IPS-11a (cell line): ENCODE results near the gene PLAGL1.
"Not testable (repeated sequence)": the region's sequence is repeated elsewhere in the genome, so short reads cannot be mapped to it uniquely, and the experiment has no call there.

Experiments
- H3K4me3 ChIP-seq: one replicate; pipeline ENCODE4 v1.5.1; 2013; ENCODE audit warnings: low read depth, low read length, control low read depth

PLAGL1 gene, protein sequence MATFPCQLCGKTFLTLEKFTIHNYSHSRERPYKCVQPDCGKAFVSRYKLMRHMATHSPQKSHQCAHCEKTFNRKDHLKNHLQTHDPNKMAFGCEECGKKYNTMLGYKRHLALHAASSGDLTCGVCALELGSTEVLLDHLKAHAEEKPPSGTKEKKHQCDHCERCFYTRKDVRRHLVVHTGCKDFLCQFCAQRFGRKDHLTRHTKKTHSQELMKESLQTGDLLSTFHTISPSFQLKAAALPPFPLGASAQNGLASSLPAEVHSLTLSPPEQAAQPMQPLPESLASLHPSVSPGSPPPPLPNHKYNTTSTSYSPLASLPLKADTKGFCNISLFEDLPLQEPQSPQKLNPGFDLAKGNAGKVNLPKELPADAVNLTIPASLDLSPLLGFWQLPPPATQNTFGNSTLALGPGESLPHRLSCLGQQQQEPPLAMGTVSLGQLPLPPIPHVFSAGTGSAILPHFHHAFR

DNA sequence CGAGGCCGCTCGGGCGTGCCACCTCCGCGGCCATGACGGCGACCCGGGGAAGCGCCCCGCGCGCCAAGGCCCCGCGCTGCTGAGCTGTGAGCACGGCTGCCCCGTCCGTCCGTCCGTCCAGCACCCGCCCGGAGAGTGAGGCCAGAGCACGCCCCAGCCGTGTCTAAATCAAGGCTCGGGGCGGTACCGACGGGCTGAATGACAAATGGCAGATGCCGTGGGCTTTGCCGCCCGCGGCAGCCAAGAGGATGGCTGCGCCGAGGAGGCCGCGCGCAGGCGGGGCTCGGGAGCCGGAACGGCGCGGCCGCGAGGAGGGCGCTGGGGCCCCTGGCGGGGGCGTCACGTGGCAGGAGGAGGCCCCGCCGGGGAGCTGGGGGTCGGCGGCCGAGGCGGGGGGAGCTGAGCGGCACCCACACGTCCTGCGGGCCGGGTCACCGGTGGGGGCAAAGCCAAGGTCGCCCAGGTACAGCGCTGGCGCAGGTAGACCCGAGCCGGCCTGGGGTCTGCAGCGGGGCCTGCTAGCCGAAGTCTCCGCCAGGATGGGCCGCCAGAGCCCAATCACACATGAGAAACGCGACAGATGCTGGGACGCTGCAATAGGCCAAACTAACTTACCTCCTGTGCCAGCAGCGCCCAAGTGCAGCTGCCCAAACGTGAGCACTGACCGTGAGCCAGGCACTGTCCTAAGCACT, at the start of gene PLAGL1:
Gene PLAGL1 (minus strand): TSS at position 140 of the 692 bp plus-strand sequence. CDS start 60,123 bp downstream, outside the sequence.
- peak within 1 kb of the TSS; percentile 42 for H3K4me3 ChIP-seq

DNA sequence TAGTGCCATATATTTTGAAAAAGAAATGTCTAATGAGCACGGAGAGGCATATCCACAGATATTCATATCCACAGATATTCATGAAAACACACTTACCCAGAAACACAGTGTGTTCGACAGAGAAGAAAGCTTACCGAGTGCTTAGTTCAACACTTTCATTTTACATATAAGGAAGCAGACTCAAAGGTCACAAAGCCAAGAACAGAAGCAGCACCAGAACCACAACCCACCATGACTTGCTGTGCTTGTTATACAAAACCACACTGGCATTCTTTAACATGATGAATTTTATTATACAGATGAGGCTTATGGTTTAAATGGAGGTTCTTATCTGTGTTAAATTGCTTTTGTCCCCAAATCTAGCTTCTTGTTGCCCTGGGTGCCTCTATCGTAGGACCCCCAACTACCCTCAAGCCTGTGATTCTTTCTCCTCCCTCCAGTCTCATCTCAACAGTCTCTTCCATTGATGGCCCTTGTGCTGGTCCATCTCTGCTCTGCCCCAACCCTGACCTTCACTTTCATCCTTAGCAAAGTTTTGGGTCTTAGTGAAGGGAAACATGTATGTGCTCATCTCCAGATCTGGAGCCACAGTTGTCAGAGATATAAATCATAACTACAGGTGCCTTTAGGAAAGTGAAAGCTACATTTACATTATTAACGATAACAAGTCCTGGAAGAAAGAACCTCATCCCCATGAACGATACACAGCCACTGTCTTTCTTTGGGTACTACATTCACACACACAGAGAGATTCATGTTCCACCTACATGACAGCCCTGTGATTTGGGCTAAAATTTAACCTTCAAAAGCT, 47.3 kb upstream of the PLAGL1 start:
- no peak overlapping the region for H3K4me3 ChIP-seq

DNA sequence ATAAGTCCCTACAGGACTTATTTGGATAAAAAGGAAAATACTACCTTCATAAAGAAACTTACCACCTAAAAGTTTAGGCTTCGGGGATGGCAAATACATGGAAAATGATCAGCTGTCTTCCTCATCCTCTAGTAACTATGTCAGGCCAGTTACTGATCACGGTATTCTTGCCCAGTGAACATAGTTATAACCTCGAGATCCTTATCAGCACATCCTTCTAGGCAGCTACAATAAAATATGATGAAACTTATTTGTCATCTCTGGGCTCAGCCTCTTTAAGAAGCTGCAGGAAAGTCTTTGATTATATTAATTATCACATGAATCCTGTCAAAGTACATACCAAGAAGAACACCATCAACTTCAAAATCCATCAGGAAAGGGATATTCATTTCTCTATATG, 45.5 kb upstream of the PLAGL1 start:
- H3K4me3 ChIP-seq: no peak overlapping the region

DNA sequence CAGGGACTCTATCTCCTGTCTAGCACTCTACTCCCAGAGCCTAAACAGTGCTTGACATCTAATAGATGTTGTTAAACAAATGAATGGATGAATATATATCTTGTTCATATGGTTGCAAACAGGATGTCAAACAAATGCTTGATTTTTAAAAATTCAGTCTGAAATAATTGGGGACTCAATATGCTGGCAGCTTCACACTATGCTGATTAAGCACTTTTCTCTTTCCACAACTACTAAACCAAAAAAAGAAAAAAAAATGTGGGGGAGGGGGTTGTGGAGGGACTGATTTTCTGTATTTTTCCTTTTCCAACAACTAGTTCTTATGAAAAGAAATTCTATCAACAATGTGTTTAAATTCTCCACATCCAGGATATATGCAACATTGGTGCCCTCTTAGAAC, 44.4 kb upstream of the PLAGL1 start:
- H3K4me3 ChIP-seq: no peak overlapping the region

DNA sequence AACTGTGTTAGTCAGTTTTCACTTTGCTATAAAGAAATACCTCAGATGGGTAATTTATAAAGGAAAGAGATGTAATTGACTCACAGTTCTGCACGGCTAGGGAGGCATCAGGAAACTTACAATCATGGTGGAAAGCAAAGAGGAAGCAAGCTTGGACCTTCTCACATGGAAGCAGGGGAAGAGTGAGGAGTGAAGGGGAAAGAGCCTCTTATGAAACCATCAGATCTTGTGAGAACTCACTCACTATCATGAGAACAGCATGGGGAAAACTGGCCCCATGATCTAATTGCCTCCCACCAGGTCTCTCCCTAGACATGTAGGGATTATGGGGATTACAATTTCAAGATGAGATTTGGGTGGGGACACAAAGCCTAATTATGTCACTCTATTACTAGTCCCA, 41.3 kb upstream of the PLAGL1 start:
- no peak overlapping the region for H3K4me3 ChIP-seq

DNA sequence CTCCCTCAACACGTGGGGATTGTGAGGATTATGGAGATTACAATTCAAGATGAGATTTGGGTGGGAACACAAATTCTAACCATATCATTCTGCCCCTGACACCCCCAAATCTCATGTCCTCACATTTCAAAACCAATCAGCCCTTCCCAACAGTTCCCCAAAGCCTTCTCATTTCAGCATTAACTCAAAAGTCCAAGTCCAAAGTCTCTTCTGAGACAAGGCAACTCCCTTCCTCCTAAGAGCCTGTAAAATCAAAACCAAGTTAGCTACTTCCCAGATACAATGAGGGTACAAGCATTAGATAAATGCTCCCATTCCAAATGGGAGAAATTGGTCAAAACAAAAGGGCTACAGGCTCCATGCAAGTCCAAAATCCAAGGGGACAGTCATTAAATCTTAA, 39.6 kb upstream of the PLAGL1 start:
- no peak overlapping the region for H3K4me3 ChIP-seq

DNA sequence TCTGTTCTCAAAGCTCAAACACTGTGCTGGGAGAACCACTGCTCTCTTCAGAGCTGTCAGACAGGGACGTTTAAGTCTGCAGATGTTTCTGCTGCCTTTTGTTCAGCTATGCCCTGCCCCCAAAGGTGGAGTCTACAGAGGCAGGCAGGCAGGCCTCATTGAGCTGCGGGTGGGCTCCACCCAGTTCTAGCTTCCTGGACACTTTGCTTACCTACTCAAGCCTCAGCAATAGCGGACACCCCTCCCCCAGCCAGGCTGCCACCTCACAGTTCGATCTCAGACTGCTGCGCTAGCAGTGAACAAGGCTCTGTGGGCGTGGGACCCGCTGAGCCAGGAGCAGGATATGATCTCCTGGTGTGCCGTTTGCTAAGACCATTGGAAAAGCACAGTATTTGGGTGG, 38.6 kb upstream of the PLAGL1 start:
- not testable (repeated sequence) for H3K4me3 ChIP-seq

DNA sequence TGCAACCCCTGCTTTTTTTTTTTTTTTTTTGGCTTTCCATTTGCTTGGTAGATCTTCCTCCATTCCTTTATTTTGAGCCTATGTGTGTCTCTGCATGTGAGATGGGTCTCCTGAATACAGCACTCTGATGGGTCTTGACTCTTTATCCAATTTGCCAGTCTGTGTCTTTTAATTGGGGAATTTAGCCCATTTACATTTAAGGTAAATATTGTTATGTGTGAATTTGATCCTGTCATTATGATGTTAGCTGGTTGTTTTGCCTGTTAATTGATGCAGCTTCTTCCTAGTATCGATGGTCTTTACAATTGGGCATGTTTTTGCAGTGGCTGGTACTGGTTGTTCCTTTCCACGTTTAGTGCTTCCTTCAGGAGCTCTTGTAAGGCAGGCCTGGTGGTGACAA, 36.9 kb upstream of the PLAGL1 start:
- H3K4me3 ChIP-seq: not testable (repeated sequence)

DNA sequence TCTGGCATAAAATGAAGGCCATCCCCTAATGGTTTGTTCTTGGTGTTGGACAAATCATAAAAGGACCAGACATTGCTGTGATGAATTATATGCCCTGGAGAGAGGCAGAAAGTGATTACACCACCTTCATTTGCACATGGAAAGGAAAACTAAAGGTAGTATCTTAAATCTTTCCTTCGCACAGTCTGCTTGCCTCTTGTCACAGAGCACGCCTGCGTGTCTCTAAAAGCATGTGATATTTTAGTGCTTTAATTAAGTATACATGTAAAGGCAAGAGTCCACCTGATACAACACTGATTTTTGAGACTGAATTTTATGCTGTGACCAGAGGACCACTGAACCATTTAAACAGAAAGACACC, 28.8 kb upstream of the PLAGL1 start:
- H3K4me3 ChIP-seq: no peak overlapping the region

DNA sequence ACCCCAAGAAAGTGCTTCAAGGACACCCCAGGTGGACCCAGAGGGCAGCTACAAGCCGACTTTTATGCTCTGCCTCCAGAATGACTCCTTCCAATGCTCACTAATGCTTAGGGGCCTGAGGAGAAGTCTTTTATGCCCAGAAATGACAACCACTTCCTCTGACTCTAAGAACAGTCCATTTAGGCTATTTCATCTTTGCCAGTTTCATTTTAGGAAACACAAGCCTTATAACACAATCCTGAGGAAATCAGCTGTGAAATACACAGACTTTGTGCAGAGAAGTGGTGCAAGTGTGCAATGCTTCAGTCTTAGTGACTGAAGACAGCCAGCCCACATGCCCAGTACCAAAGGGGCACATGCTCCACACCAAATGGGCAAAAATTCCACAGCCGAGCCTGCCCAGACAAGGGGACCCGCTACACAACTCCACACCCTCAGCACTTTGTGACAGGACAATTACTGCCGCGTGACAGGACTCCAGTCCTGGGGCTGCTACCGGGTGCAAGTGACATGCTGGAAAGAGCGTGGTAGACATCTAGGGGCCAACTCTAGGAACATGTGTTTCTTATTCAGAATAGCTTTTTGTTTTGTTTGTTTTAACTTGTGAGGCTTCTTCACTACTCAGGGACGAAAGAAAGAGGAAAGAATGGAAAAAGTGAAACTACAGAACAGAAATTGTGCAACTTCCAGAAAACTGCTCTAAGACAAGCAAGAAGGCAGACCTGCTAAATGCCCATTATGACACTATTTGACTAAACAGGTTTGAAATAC, 28.2 kb upstream of the PLAGL1 start:
- no peak overlapping the region for H3K4me3 ChIP-seq

DNA sequence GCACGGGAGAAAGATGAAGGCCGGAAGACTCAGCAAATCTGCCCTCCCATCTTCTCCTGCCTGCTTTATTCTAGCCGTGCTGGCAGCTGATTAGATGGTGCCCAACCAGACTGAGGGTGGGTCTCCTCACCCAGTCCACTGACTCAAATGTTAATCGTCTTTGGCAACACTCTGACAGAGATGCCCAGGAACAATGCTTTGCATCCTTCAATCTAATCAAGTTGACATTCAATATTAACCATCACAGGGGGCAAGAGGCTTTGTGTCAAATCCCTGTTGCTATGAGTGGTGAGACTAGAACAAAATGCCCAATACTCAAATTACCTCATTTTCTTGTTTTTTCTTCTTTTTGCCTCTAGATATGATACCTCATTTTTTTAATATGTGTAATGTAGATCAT, 27.4 kb upstream of the PLAGL1 start:
- H3K4me3 ChIP-seq: no peak overlapping the region

DNA sequence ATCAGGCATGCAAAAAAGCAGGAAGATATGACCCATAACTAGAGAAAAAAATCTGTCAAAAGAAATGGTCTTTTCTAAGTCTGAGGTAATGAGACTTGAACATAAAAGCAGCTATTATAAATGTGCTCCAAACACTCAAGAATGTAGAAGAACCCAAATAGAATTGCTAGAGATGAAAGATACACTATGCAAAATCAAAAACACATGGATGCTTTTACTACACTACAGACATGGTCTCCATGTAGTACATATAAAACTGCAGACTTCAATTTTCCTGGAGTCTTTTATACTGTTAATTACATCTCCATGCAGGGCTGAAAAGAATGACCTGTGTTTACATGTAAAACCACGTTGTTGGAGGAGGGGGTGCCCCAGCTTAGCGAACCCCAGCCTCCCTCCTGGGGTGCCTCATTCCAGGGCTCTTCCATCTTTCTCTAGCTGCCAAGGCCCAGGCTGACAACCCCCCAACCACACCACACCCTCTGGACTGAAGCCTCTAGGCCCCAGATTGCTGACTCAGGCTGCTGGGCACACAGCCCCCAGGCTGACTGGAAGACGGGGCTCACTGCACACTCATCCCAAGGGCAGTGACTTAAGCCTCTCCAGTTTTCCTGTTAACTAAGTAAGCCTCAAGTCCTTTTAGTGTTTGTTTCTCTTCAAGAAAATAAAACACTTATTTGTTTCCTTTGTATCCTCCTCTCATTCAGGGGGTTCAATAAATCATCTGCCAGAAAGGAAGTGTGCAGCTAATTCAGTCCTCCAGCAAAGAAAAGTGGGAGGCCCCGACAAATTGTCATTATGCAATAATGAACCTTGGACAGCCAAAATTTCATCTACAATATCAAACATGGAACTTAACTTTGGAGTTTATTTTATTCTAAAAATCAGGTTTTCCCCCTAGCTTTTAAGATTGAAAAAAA, 26.0 kb upstream of the PLAGL1 start:
- H3K4me3 ChIP-seq: no peak overlapping the region

DNA sequence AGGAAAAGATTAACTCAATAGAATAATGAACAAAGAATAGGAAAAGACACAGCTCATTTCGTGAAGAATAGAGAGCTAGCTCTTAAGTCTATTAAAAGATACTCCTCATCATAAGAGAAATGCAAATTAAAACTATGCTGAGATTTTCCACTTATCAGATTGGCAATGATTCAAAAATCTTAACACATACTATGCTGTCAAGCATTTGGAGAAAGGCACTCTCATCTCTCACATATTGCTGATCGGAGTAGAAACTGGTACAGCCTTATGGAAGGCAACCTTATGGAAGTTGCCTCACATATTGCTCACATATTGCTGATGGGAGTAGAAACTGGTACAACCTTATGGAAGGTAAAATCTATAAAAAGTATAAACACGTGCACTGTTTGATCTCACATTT, 21.4 kb upstream of the PLAGL1 start:
- no peak overlapping the region for H3K4me3 ChIP-seq

DNA sequence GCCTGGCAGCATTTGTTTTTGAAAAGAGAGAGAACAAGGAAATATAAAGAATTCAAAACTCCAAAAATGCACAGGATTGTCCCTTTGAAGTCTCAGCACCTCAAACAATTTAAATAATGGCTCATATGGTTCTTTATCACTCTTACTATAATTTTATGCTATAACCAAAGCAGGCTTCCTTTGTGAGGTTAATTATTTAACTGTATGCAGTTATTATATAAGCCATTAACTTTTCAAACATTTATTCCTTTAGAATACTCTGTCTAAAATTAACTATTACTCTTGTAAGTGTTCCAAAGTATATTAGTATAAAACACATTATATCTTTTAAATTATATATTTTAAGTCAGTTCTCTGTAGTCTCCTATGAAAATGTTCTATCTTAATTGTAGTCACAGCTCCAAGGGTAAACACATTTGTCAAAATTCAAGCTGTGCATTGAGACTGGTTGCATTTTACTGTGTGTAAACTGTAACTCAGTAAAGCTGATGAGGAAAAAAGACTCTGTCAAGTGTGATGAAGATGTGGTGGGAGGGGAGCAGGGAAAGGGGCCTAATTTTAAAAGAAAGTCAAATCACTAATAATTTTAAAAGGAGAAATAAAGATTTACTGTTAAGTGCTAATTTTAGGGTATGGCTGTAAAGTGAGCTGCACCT, 20.0 kb upstream of the PLAGL1 start:
- no peak overlapping the region for H3K4me3 ChIP-seq

DNA sequence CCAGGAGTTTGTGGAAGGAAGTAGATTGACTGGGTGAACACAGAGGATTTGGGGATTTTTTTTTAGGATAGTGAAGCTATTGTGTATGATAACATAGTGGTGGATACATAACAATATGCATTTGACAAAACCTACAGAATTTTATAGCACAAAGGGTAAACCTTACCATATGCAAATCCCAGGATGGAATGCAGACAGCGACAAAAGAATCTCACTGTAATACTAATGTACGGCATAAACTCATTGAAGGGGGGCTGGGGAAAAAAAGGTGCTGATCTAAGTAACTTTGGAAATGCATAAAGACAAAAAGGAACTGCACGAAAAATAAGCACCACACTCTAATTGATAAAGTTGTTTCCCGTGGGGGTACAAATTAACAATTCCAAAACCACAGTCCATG, 15.2 kb upstream of the PLAGL1 start:
- no peak overlapping the region for H3K4me3 ChIP-seq

DNA sequence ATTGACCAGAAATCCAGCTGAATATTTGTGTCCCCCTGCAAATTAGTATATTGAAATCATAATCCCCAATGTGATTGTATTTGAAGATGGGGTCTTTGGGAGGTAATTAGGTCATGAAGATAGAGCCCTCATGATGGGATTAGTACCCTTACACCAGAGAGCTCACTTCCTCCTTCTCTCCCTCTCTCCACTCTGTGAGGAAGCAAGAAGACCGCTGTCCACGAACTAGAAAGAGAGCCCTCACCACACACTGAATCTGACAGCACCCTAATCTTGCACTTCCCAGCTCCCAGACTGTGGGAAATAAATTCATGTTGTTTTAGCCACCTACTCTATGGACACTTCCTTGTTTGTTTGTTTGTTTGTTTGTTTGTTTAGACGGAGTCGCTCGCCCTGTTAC, 11.9 kb upstream of the PLAGL1 start:
- no peak overlapping the region for H3K4me3 ChIP-seq

DNA sequence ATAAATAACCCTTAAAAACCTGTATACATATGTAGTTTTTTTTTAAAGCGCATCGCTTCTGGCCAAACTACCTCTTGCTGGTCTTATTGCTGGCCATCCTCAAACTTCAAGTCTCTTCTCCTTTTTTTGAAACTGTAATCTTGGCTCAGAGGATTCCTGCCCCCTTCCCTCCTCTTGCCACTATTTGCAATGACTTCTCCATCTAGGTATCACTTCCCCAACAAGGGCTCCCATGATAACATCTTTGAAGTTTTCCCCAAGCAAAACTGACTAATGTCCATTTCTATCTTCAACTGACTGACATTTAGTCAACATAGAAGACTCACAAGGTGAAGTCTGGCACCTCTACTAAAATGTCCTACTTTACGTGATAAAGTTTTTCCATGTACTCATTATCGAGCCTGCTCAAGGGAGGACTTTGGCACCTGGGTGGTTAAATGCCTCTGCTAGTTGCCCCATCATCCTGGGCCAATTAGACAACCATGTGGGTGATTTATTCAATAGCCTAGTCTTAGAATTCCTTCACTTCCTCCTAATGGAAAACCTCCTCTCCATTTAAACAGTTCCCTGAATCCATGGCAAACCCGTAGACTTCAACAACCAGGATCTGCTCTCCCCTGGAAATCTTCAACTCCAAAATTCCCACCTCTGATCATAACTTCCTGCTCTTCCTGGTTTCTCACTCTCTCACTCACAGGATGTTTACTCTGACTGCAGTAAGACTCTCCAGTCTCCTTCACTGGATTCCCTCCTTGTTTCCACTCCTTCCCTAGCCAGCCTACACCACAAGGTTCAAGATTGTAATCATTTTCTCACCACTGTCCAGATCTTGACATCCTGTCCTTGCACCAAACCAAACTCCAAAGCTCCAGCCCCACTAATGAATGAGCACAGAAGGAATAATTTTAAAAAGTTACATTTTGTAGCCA, 9.4 kb upstream of the PLAGL1 start:
- H3K4me3 ChIP-seq: no peak overlapping the region

DNA sequence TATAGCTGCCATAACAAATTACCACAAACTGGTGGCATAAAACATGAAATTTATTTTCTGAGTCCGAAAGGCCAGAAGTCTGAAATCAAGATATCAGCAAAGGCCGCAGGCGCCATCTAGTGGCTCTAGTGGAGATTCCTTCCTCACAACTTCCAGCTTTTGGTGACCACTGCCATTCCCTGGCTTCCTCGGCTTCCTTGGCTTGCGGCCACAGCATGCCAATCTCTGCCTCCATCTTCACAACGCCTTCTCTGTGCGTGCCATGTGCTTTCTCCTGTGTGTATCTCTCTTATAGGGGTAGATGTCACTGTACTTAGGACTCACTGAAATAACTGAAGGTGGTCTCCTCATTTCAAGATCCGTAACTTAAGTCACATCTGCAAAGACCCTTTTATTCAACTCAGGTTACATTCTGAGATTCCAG, 5.4 kb upstream of the PLAGL1 start:
- H3K4me3 ChIP-seq: no peak overlapping the region
